ENCODE data around the gene COL4A2.

DNA sequence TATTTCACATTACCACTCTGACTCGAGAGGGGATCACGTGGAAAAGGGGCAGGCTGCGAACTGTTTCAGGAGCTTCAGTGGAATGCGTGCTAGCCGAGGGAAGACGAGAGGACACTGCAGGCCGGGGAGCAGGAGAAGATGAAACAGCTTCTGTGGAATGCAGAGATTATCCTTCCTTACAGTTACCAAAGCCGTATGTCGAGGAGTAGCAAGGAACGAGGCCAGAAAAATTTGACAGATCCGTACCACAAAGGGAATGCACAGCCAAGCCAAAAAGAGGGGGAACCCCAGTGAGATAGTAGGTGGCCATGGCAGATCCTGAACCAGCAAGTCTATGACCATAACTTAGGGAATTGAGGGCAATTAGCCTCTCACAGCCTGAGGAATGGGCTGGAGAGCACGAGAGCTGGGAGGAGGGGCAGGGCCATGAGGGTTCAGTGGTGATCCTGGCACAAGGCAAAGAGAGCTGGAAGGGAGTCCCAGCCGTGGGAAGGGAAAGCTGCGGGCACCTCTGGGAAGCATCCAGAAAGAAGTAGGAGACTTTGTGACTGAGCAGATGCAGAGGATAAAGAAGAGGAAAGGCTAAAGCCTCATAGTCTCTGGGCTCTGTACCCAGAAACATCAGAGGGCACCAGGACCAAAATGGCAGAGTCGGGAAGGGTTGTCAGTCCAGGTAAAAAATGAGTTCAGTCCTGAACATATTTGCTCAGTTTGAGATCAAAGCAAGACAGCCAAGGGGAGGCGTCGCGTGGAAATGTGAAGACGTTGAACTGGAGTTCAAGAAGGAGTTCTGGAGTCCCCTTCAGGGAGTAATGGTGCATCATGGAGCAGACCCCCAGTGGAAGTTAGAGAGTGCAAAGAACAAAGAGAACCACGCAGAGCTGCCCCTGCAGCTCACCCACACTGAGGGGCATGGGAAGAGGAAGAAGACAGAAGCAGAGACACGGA lies 5.2 kb upstream of the COL4A2 start:
- no peak for TF ChIP-seq POLR2A (IDR thresholded peaks at IDR 0.05)
- no peak for TF ChIP-seq CTCF (IDR thresholded peaks at IDR 0.05)
